PC-3 (cell line): ENCODE data around the gene RAI1. TPM values are rescaled to one million over a fixed set of nuclear protein-coding genes. Genes with fewer than 3 reads are reported as not detected.

Source experiments
- ATAC-seq: fragments of 200-7000 bp; cut with Tn5 transposase; 2 replicates; pipeline ENCODE4 v1.9.1; 2020; ENCODE audit warnings: mild to moderate bottlenecking, moderate library complexity
- BruUV-seq: library from RNA; stranded (reverse); fragments of 400-500 nt; replicated peaks from 2 replicates; lab custom pipeline; 2021; lab: Mats Ljungman, UMichigan
- CTCF ChIA-PET: fragments of 300-600 bp; sonication (Branson Sonifier 250); formaldehyde crosslinking; loops from one replicate; lab custom pipeline; 2022; ENCODE audit warnings: antibody characterized with exemption; lab: Charles Lee
- POLR2A ChIA-PET: fragments of 300-600 bp; sonication (Branson Sonifier 250); formaldehyde crosslinking; loops from one replicate; lab custom pipeline; 2022; ENCODE audit warnings: antibody characterized with exemption; ENCODE audit not compliant: unreplicated experiment; lab: Charles Lee
- DNase-seq: peaks from one replicate; pipeline ENCODE4 v3.0.0-alpha.2; 2015
- H2AFZ ChIP-seq: fragments of 300-600 bp; sonication (generic); 2 replicates; pipeline ENCODE4 v1.6.0; 2016; ENCODE audit warnings: antibody characterized with exemption, low read length
- H3F3A ChIP-seq: fragments of 300-600 bp; sonication (generic); one replicate; pipeline ENCODE4 v1.6.0; 2017; ENCODE audit warnings: antibody characterized with exemption, low read length, control low read depth, mild to moderate bottlenecking; ENCODE audit not compliant: unreplicated experiment
- H3K27ac ChIP-seq: fragments of 300-600 bp; sonication (generic); 2 replicates; pipeline ENCODE4 v1.5.1; 2016; ENCODE audit warnings: mild to moderate bottlenecking, low read length
- H3K27me3 ChIP-seq: fragments of 300-600 bp; sonication (generic); 2 replicates; pipeline ENCODE4 v1.6.1; 2016; ENCODE audit warnings: low read length, mixed read lengths
- H3K36me3 ChIP-seq: fragments of 300-600 bp; sonication (generic); 2 replicates; pipeline ENCODE4 v1.6.1; 2016; ENCODE audit warnings: low read depth, mixed run types, low read length, mixed read lengths
- H3K4me1 ChIP-seq: fragments of 300-600 bp; sonication (generic); 2 replicates; pipeline ENCODE4 v1.5.1; 2016; ENCODE audit warnings: low read length; ENCODE audit not compliant: insufficient read depth
- H3K4me2 ChIP-seq: fragments of 300-600 bp; sonication (generic); 2 replicates; pipeline ENCODE4 v1.6.0; 2016; ENCODE audit warnings: low read length
- H3K4me3 ChIP-seq: fragments of 300-600 bp; sonication (generic); 2 replicates; pipeline ENCODE4 v1.5.1; 2016; ENCODE audit warnings: mild to moderate bottlenecking, low read length, mixed read lengths
- H3K79me2 ChIP-seq: fragments of 300-600 bp; sonication (generic); 2 replicates; pipeline ENCODE4 v1.6.1; 2017; ENCODE audit warnings: low read length, mixed read lengths
- H3K9ac ChIP-seq: fragments of 300-600 bp; sonication (generic); 2 replicates; pipeline ENCODE4 v1.6.0; 2016; ENCODE audit warnings: mild to moderate bottlenecking, low read length
- H3K9me2 ChIP-seq: fragments of 300-600 bp; sonication (generic); replicated peaks from 2 replicates; pipeline ENCODE4 v1.6.1; 2016; ENCODE audit warnings: mixed run types, low read length, mixed read lengths
- H3K9me3 ChIP-seq: fragments of 300-600 bp; sonication (generic); 2 replicates; pipeline ENCODE4 v1.6.1; 2016; ENCODE audit warnings: low read length, mixed read lengths
- H4K20me1 ChIP-seq: fragments of 300-600 bp; sonication (generic); 2 replicates; pipeline ENCODE4 v1.6.1; 2016; ENCODE audit warnings: low read length, mixed read lengths
- EZH2 ChIP-seq: fragments of 300-600 bp; sonication (generic); IDR thresholded peaks from one replicate; pipeline ENCODE4 v1.6.1; 2017; ENCODE audit warnings: antibody characterized with exemption, mild to moderate bottlenecking, low read length; ENCODE audit not compliant: unreplicated experiment
- EZH2phosphoT487 ChIP-seq: fragments of 300-600 bp; sonication (generic); IDR thresholded peaks from 2 replicates; pipeline ENCODE4 v1.6.1; 2018; ENCODE audit warnings: mild to moderate bottlenecking, antibody characterized with exemption, low read length, borderline replicate concordance
- intact Hi-C: fragments of 100-400 bp; cut with micrococcal nuclease; formaldehyde crosslinking; loops from 2 replicates; pipeline ENCODE4 v1.9.0; 2023
- total RNA-seq: library from RNA; depleted of rRNA; stranded (reverse); fragments of >200 nt; gene quantifications from 2 replicates; pipeline ENCODE4 v1.2.3, GENCODE V29; 2014
- TF ChIP-seq, protein P1 (sequence below): fragments of 300-600 bp; sonication (generic); conservative IDR thresholded peaks from 2 replicates; pipeline ENCODE4 v1.5.1; 2017; ENCODE audit warnings: antibody characterized with exemption, low read depth, mild to moderate bottlenecking, low read length

Gene RAI1
- total RNA-seq, 1 experiment from 2014 or later: 33.0 TPM

- DNase-seq: no peak
- TF ChIP-seq EZH2 (no peak), EZH2phosphoT487 (no peak)
- TF ChIP-seq, protein P1, sequence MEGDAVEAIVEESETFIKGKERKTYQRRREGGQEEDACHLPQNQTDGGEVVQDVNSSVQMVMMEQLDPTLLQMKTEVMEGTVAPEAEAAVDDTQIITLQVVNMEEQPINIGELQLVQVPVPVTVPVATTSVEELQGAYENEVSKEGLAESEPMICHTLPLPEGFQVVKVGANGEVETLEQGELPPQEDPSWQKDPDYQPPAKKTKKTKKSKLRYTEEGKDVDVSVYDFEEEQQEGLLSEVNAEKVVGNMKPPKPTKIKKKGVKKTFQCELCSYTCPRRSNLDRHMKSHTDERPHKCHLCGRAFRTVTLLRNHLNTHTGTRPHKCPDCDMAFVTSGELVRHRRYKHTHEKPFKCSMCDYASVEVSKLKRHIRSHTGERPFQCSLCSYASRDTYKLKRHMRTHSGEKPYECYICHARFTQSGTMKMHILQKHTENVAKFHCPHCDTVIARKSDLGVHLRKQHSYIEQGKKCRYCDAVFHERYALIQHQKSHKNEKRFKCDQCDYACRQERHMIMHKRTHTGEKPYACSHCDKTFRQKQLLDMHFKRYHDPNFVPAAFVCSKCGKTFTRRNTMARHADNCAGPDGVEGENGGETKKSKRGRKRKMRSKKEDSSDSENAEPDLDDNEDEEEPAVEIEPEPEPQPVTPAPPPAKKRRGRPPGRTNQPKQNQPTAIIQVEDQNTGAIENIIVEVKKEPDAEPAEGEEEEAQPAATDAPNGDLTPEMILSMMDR: no peak
- CTCF ChIA-PET: interaction anchor here (0.6 kb wide), 1 partner anchor 9 kb away, joined by 4 read pairs; no protein-coding TSS in a partner anchor
Observed at GRCh38 chr17:17771498-17772201, 90.4 kb downstream of the RAI1 start.

DNA sequence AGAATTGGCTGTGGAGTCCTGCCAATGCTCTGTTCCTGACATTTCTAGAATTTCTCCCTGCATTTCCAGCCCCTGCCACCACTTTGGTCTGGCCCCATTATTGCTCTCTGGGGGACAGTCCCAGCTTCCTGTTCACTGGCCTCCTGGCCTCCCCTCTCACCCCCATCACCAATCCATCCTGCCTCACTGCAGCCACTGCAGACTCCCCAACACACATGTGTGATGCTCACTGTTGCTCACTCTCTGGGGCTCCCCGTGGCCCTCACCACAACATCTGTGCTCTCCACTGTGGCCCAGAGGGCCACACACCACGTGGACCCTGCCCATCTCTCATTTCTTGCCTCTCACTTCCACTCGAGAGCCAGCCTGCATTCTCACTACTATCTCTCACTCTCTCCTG is 91.0 kb downstream of the RAI1 start:
- ATAC-seq: no peak
- H4K20me1 ChIP-seq: no peaks in the 10 kb centered on the region
- peaks cover 12% of the 10 kb centered on the region for H3K4me1 ChIP-seq
- no TSS peak for BruUV-seq
- H3K4me3 ChIP-seq: no peak overlapping the region
- DNase-seq: no peak
- no peaks in the 10 kb centered on the region for H3K9me2 ChIP-seq
- no peaks in the 10 kb centered on the region for H3F3A ChIP-seq
- no peaks in the 10 kb centered on the region for H3K36me3 ChIP-seq
- TF ChIP-seq EZH2phosphoT487 (no peak), EZH2 (no peak)
- TF ChIP-seq, protein P1: no peak
- H3K79me2 ChIP-seq: peaks cover 29% of the 10 kb centered on the region
- no peaks in the 10 kb centered on the region for H3K27me3 ChIP-seq
- H3K9me3 ChIP-seq: no peaks in the 10 kb centered on the region
- ChIA-PET POLR2A (no interaction called here), CTCF (no interaction called here)
- intact Hi-C loops: no loop called here
- no peak overlapping the region for H2AFZ ChIP-seq
- H3K9ac ChIP-seq: no peak overlapping the region
- no peak overlapping the region for H3K4me2 ChIP-seq
- H3K27ac ChIP-seq: no peak overlapping the region

More at GRCh38 chr17:17771498-17772201, 90.4 kb downstream of the RAI1 start:
- H3K27me3 ChIP-seq: no peaks in the 10 kb centered on the region
- peaks cover 12% of the 10 kb centered on the region for H3K4me1 ChIP-seq
- no peaks in the 10 kb centered on the region for H3K9me2 ChIP-seq
- no peak overlapping the region for H3K4me2 ChIP-seq
- no peak overlapping the region for H3K4me3 ChIP-seq
- H3K9me3 ChIP-seq: no peaks in the 10 kb centered on the region
- H3K79me2 ChIP-seq: peaks cover 32% of the 10 kb centered on the region
- no TSS peak for BruUV-seq
- no peak overlapping the region for H3K27ac ChIP-seq
- POLR2A ChIA-PET: no interaction called here
- intact Hi-C loops: no loop called here
- ATAC-seq: no peak
- H3F3A ChIP-seq: no peaks in the 10 kb centered on the region
- no peaks in the 10 kb centered on the region for H3K36me3 ChIP-seq
- H2AFZ ChIP-seq: no peak overlapping the region
- H3K9ac ChIP-seq: no peak overlapping the region
- H4K20me1 ChIP-seq: no peaks in the 10 kb centered on the region
